ENCODE results near the gene SERPINA4.

- TF ChIP-seq POLR2A (IDR thresholded peaks at IDR 0.05; ENCODE audit: low read depth, low read length) (no peak), TAF1 (IDR thresholded peaks at IDR 0.05; ENCODE audit: borderline replicate concordance, low read depth, low read length) (no peak), POLR2AphosphoS5 (IDR thresholded peaks at IDR 0.05; ENCODE audit: low read depth, low read length) (no peak)
These were observed 43.5 kb upstream of the SERPINA4 start for GRCh38 chr14:94517641-94518257.

Measured in GM12892 (cell line).